ENCODE measurements around the gene EPAS1. TPM values are rescaled to one million over a fixed set of nuclear protein-coding genes. Genes with fewer than 3 reads are reported as not detected.

The EPAS1 gene
- total RNA-seq, 1 experiment from 2014 or later = 8.5 TPM

DNA sequence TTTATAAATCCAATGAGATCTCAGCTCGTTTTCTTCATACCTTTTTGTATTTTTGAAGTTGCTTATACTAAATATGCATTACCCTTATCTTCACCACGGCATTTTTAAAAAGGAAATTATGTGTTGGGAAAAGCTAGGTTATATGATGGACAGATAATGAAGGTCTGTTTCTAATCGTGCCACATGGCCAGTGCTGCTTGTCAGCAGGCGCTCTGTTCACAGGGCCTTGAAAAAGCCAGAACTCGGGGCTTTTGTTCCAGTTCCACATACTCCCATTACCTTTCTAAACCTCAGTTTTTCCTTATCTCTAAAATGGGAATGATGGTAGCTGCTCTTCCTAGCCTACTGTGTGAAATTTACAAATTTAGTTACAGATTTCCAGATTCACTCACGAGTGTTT, 42.0 kb downstream of the EPAS1 start (continued):
- TF ChIP-seq NFE2L1 (CRISPR knock-in tag; IDR thresholded peaks at IDR 0.05) (no peak), JAZF1 (CRISPR knock-in tag; IDR thresholded peaks at IDR 0.05) (no peak), CREM (CRISPR knock-in tag; IDR thresholded peaks at IDR 0.05) (no peak), MLX (CRISPR knock-in tag; IDR thresholded peaks at IDR 0.05) (no peak)

GRCh38 chr2:46339676-46340459, 42.7 kb downstream of the EPAS1 start:
- POLR2A ChIA-PET = no interaction called here
- Mint-ChIP-seq H3K4me1 (peaks cover 31% of the 10 kb centered on the region), H3K36me3 (no peaks in the 10 kb centered on the region)

More at GRCh38 chr2:46339676-46340459, 42.7 kb downstream of the EPAS1 start:
- ATAC-seq (no peak), DNase-seq (ENCODE audit: low spot score) (no peak)
- no peak overlapping the region for H3K4me3 Mint-ChIP-seq
- peaks cover 8% of the 10 kb centered on the region for H3K27me3 Mint-ChIP-seq (ENCODE audit: low read depth)
- H3K27ac Mint-ChIP-seq = no peak overlapping the region
- CTCF ChIA-PET = interaction anchor here (0.7 to 2.8 kb wide), 3 partner anchors 12 to 277 kb away, joined by 3 to 15 read pairs (median 4); no protein-coding TSS in a partner anchor
- no peaks in the 10 kb centered on the region for H3K9me3 Mint-ChIP-seq
- TF ChIP-seq JUN (CRISPR knock-in tag; IDR thresholded peaks at IDR 0.05) = no peak
- TF ChIP-seq ZNF232 (CRISPR knock-in tag; IDR thresholded peaks at IDR 0.05) = no peak
- TF ChIP-seq RELA (CRISPR knock-in tag; IDR thresholded peaks at IDR 0.05; ENCODE audit: borderline replicate concordance) = no peak
- TF ChIP-seq FOXJ3 (CRISPR knock-in tag; IDR thresholded peaks at IDR 0.05; ENCODE audit: borderline replicate concordance) = no peak
- no peak for TF ChIP-seq ZNF416 (CRISPR knock-in tag; IDR thresholded peaks at IDR 0.05)
- TF ChIP-seq MAX (CRISPR knock-in tag; IDR thresholded peaks at IDR 0.05) = no peak
- TF ChIP-seq CBFB (CRISPR knock-in tag; IDR thresholded peaks at IDR 0.05; ENCODE audit: low read depth) = no peak
- TF ChIP-seq, protein P1, sequence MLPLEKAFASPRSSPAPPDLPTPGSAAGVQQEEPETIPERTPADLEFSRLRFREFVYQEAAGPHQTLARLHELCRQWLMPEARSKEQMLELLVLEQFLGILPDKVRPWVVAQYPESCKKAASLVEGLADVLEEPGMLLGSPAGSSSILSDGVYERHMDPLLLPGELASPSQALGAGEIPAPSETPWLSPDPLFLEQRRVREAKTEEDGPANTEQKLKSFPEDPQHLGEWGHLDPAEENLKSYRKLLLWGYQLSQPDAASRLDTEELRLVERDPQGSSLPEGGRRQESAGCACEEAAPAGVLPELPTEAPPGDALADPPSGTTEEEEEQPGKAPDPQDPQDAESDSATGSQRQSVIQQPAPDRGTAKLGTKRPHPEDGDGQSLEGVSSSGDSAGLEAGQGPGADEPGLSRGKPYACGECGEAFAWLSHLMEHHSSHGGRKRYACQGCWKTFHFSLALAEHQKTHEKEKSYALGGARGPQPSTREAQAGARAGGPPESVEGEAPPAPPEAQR (CRISPR knock-in tag; IDR thresholded peaks at IDR 0.05) = no peak
- TF ChIP-seq RORB (CRISPR knock-in tag; IDR thresholded peaks at IDR 0.05) = no peak
- no peak for TF ChIP-seq ZNF219 (CRISPR knock-in tag; IDR thresholded peaks at IDR 0.05; ENCODE audit: borderline replicate concordance)
- no peak for TF ChIP-seq MYBL2 (CRISPR knock-in tag; IDR thresholded peaks at IDR 0.05)
- no peak for TF ChIP-seq SP1 (CRISPR knock-in tag; conservative IDR thresholded peaks at IDR 0.05)
- TF ChIP-seq NR1H2 (CRISPR knock-in tag; IDR thresholded peaks at IDR 0.05) = no peak
- TF ChIP-seq FOXP4 (CRISPR knock-in tag; IDR thresholded peaks at IDR 0.05) = no peak
- TF ChIP-seq ZNF317 (CRISPR knock-in tag; IDR thresholded peaks at IDR 0.05; ENCODE audit: borderline replicate concordance, low read depth) = no peak
- no peak for TF ChIP-seq PRRX2 (CRISPR knock-in tag; IDR thresholded peaks at IDR 0.05)
- TF ChIP-seq ELF4 (CRISPR knock-in tag; IDR thresholded peaks at IDR 0.05; ENCODE audit: low read depth) = no peak
- no peak for TF ChIP-seq NFE2L1 (CRISPR knock-in tag; IDR thresholded peaks at IDR 0.05)
- TF ChIP-seq ZBTB43 (CRISPR knock-in tag; IDR thresholded peaks at IDR 0.05) = no peak
- TF ChIP-seq, protein P2, sequence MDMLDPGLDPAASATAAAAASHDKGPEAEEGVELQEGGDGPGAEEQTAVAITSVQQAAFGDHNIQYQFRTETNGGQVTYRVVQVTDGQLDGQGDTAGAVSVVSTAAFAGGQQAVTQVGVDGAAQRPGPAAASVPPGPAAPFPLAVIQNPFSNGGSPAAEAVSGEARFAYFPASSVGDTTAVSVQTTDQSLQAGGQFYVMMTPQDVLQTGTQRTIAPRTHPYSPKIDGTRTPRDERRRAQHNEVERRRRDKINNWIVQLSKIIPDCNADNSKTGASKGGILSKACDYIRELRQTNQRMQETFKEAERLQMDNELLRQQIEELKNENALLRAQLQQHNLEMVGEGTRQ (CRISPR knock-in tag; IDR thresholded peaks at IDR 0.05) = no peak

Data from WTC11 (cell line).